ENCODE results near the gene WIPI1.

- no peak for TF ChIP-seq CTCF (IDR thresholded peaks at IDR 0.05; ENCODE audit: low read depth, low read length)
- no peak for TF ChIP-seq EZH2phosphoT487 (IDR thresholded peaks at IDR 0.05; ENCODE audit: low read depth)
Observed at GRCh38 chr17:68423251-68423650, 34.0 kb downstream of the WIPI1 start.

Data from OCI-LY3 (cell line).